Measurements from ENCODE around the gene ZNG1A. TPM values are rescaled to one million over a fixed set of nuclear protein-coding genes. Genes with fewer than 3 reads are reported as not detected.

The ZNG1A gene
- 25.2 to 29.6 TPM (median 27.0 TPM) in 5 replicates for total RNA-seq (2022; extraction: Qiagen RNA extraction)

DNA sequence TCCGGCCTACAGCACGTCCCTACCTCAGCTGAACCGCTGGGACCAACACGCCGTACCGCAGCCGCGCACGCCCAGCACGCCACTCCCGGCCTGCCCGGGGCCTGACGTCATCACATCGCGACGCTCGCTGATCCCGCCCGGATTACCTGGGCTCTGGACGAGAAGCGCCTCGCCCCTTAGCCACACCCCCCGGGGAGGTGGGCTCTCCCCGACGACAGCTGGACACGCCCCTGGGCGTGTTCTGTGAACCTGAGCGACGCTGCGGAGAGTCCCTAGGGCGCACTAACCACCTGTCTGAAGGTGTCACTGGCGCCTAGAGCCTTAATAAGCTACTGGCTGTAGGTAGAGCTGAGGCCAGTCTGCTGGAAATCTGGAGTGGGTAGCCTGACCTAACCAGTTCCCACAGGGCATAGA is at the start of gene ZNG1A:
Gene ZNG1A, minus strand, starts transcription at position 87 of the 414 bp plus-strand sequence. CDS start 87 bp downstream, outside the sequence.

DNA sequence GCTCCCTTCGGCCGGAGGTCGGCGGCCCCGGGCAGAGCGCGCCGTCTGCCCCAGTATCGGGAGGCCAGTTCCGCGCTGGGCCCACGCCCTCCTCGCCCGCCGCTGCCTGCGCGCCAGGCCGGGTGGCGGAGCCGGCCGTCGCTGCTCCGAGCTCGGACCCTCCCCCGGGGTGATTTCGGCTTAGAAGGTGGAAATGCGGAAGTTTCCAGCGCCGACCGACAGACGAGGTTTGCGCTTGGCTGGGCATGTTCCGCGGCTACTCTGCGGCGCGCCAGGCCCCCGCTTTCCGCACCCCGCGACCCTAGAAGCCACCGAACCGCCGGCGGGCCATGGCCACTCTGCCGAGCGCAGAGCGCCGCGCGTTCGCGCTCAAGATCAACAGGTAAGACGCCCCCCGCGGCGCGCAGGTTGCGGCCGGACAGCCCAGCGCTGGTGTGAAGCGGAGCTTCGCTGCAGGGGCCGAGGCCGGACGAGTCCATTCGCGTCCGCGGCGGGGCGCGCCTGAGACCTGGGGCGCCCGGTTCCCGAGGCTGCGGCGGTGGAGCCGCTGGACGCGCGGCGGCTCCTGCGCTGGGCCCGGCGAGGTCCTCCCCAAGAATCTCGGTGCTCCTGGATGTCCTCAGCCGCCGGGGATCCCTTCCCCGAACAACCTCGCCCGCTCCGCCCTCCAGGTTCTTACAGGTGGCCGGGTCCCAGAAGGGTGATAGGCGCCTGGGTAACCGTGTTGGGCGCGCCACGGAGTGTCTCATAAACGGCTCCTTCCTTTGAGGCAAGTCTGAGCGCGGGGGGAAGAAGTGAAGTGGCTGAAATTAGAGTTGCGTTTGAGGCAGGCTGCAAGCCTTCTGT is 36.0 kb upstream of the ZNG1A start, which contains the start of gene DOCK8:
Gene DOCK8, plus strand, starts transcription at position 218 of the 846 bp plus-strand sequence. Its CDS starts 112 bp downstream, at position 330.

GRCh38 chr9:117995-118467 is 60.8 kb downstream of the ZNG1A start, which contains the start of gene FOXD4:
Gene FOXD4, minus strand, starts transcription at chr9:118417. Its CDS starts 298 bp downstream, at chr9:118119.

Other genes starting within 250 kb of the ZNG1A start
- 7.7 to 13.7 TPM (median 11.4 TPM) in 5 replicates for gene WASHC1, start 149.6 kb downstream of the ZNG1A start, total RNA-seq (2022; extraction: Qiagen RNA extraction)
- gene FOXD4, start 60.6 kb downstream of the ZNG1A start, total RNA-seq (2022; extraction: Qiagen RNA extraction), result 0.25 to 0.82 TPM (median 0.44 TPM) in 5 replicates
- 0.23 to 0.76 TPM (median 0.32 TPM) in 5 replicates for gene DOCK8, start 35.8 kb upstream of the ZNG1A start, total RNA-seq (2022; extraction: Qiagen RNA extraction)